ENCODE measurements around the gene CCL11. TPM values are rescaled to one million over a fixed set of nuclear protein-coding genes. Genes with fewer than 3 reads are reported as not detected.

Gene CCL11
- total RNA-seq, 3 donors from 2014 or later (not counting 1 experiment from before 2014, with no cell fraction given): not detected

GRCh38 chr17:34246446-34246845 lies 39.1 kb upstream of the CCL11 start:
- Mint-ChIP-seq H3K27ac (no peak overlapping the region), H3K4me3 (no peak overlapping the region), H3K27me3 (ENCODE audit: low read depth in 2 of 2) (peaks cover 7 to 12% of the 10 kb centered on the region in 2 donors), H3K36me3 (no peaks in the 10 kb centered on the region), H3K4me1 (no peaks in the 10 kb centered on the region), H3K9me3 (no peaks in the 10 kb centered on the region)
- 27% methylated on average over 1 of the region's 1 CpG for WGBS (ENCODE audit: insufficient coverage)
- TF ChIP-seq, protein P1, sequence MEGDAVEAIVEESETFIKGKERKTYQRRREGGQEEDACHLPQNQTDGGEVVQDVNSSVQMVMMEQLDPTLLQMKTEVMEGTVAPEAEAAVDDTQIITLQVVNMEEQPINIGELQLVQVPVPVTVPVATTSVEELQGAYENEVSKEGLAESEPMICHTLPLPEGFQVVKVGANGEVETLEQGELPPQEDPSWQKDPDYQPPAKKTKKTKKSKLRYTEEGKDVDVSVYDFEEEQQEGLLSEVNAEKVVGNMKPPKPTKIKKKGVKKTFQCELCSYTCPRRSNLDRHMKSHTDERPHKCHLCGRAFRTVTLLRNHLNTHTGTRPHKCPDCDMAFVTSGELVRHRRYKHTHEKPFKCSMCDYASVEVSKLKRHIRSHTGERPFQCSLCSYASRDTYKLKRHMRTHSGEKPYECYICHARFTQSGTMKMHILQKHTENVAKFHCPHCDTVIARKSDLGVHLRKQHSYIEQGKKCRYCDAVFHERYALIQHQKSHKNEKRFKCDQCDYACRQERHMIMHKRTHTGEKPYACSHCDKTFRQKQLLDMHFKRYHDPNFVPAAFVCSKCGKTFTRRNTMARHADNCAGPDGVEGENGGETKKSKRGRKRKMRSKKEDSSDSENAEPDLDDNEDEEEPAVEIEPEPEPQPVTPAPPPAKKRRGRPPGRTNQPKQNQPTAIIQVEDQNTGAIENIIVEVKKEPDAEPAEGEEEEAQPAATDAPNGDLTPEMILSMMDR (IDR thresholded peaks at IDR 0.05): no peak
- Histone ChIP-seq H3K4me1 (ENCODE audit: control insufficient read depth, insufficient read depth, low read length) (peaks cover 10% of the 10 kb centered on the region), H3K27ac (ENCODE audit: low read length) (no peak overlapping the region), H3K36me3 (ENCODE audit: control insufficient read depth, insufficient read depth, low read length) (no peaks in the 10 kb centered on the region), H3K9me3 (ENCODE audit: control insufficient read depth, insufficient read depth, low read length) (no peaks in the 10 kb centered on the region), H3K27me3 (ENCODE audit: control insufficient read depth, insufficient read depth, low read length) (no peaks in the 10 kb centered on the region), H3K4me3 (ENCODE audit: low read length) (no peak overlapping the region)
- intact Hi-C loops (cut with micrococcal nuclease): no loop called here
- DNase-seq (no peak), ATAC-seq (peak in 2 of 3 donors; percentile 32 to 79)

- WGBS (ENCODE audit: insufficient coverage): 34% methylated on average over 2 of the region's 3 CpGs
- no peak overlapping the region for H3K4me3 ChIP-seq (ENCODE audit: low read length)
- TF ChIP-seq, protein P1 (IDR thresholded peaks at IDR 0.05): no peak
- H3K36me3 ChIP-seq (ENCODE audit: control insufficient read depth, insufficient read depth, low read length): no peaks in the 10 kb centered on the region
- H3K9me3 Mint-ChIP-seq: no peaks in the 10 kb centered on the region
- H3K27ac ChIP-seq (ENCODE audit: low read length): no peak overlapping the region
- no peaks in the 10 kb centered on the region for H3K9me3 ChIP-seq (ENCODE audit: control insufficient read depth, insufficient read depth, low read length)
- no peak overlapping the region for H3K27ac Mint-ChIP-seq
- ATAC-seq (no peak), DNase-seq (no peak)
- H3K4me1 ChIP-seq (ENCODE audit: control insufficient read depth, insufficient read depth, low read length): peaks cover 11% of the 10 kb centered on the region
- intact Hi-C loops (cut with micrococcal nuclease): no loop called here
- H3K4me1 Mint-ChIP-seq: no peaks in the 10 kb centered on the region
- no peaks in the 10 kb centered on the region for H3K36me3 Mint-ChIP-seq
- peaks cover 7 to 12% of the 10 kb centered on the region in 2 donors for H3K27me3 Mint-ChIP-seq (ENCODE audit: low read depth in 2 of 2)
- no peaks in the 10 kb centered on the region for H3K27me3 ChIP-seq (ENCODE audit: control insufficient read depth, insufficient read depth, low read length)
- H3K4me3 Mint-ChIP-seq: no peak overlapping the region
Observed at GRCh38 chr17:34246881-34247280, 38.7 kb upstream of the CCL11 start.

DNA sequence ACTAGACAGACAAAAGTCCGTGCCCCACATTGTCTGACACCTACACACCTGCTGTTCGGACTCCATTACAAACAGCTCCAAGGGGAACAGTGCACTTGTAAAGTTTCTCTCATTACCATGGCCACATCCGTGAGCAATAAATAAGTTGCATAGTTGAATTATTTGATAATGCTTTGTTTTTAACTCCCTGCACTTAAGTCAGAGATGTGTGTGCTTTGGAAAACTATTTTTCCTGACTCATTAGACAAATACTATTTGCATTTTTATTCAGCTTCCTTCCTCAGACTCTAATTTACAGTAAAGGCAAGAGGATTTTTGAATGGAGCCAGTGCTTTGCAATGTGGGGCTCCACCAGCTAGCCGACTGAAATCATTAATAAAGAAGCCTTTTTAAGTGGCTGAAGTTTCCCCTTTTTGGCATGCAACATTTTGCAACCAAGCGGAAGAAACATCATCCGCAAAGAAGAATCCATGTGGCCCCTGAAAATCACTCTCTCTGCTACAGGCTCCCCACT lies 37.0 kb upstream of the CCL11 start:
- Mint-ChIP-seq H3K36me3 (no peaks in the 10 kb centered on the region), H3K4me3 (no peak overlapping the region), H3K9me3 (no peaks in the 10 kb centered on the region), H3K27ac (no peak overlapping the region), H3K4me1 (no peaks in the 10 kb centered on the region), H3K27me3 (ENCODE audit: low read depth in 2 of 2) (peaks cover 18 to 20% of the 10 kb centered on the region in 2 donors)
- DNase-seq (no peak), ATAC-seq (no peak)
- H3K36me3 ChIP-seq (ENCODE audit: control insufficient read depth, insufficient read depth, low read length): no peaks in the 10 kb centered on the region
- TF ChIP-seq, protein P1 (IDR thresholded peaks at IDR 0.05): no peak
- intact Hi-C loops (cut with micrococcal nuclease): no loop called here
- H3K4me1 ChIP-seq (ENCODE audit: control insufficient read depth, insufficient read depth, low read length): peaks cover 14% of the 10 kb centered on the region
- 75% methylated on average over 5 of the region's 6 CpGs for WGBS (ENCODE audit: insufficient coverage)
- H3K27ac ChIP-seq (ENCODE audit: low read length): no peak overlapping the region
- no peaks in the 10 kb centered on the region for H3K9me3 ChIP-seq (ENCODE audit: control insufficient read depth, insufficient read depth, low read length)
- H3K4me3 ChIP-seq (ENCODE audit: low read length): no peak overlapping the region
- no peaks in the 10 kb centered on the region for H3K27me3 ChIP-seq (ENCODE audit: control insufficient read depth, insufficient read depth, low read length)

DNA sequence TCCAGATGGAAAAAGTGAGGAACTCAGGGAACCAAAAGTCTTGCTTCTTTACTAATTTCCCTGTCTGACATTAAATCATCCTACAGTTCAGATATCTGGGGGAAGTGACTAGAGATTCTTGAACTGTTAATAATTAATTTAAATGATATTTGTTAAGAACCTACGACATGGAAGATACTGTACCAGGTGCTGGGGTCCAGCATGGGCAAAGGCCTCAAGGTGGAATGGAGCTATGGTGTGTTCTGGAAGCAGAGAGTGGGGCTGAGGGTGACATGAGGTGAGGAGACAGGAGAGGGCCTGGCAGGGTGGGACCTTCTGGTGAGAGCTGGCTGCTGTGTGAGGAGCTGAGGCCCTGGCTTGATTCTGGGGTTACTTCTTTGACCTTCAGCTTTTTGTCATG lies 36.5 kb upstream of the CCL11 start:
- H3K4me1 Mint-ChIP-seq: no peaks in the 10 kb centered on the region
- Histone ChIP-seq H3K4me3 (ENCODE audit: low read length) (no peak overlapping the region), H3K4me1 (ENCODE audit: control insufficient read depth, insufficient read depth, low read length) (peaks cover 11% of the 10 kb centered on the region), H3K36me3 (ENCODE audit: control insufficient read depth, insufficient read depth, low read length) (no peaks in the 10 kb centered on the region), H3K27ac (ENCODE audit: low read length) (no peak overlapping the region), H3K27me3 (ENCODE audit: control insufficient read depth, insufficient read depth, low read length) (no peaks in the 10 kb centered on the region), H3K9me3 (ENCODE audit: control insufficient read depth, insufficient read depth, low read length) (no peaks in the 10 kb centered on the region)
- no peak for ATAC-seq
- no peaks in the 10 kb centered on the region for H3K36me3 Mint-ChIP-seq
- no peak overlapping the region for H3K4me3 Mint-ChIP-seq
- DNase-seq: no peak
- H3K27ac Mint-ChIP-seq: no peak overlapping the region
- peaks cover 18 to 20% of the 10 kb centered on the region in 2 donors for H3K27me3 Mint-ChIP-seq (ENCODE audit: low read depth in 2 of 2)
- H3K9me3 Mint-ChIP-seq: no peaks in the 10 kb centered on the region
- 58% methylated on average over 1 of the region's 1 CpG for WGBS (ENCODE audit: insufficient coverage)
- intact Hi-C loops (cut with micrococcal nuclease): no loop called here
- TF ChIP-seq, protein P1 (IDR thresholded peaks at IDR 0.05): no peak

Data from natural killer cell (primary cell).